MM.1S (cell line): ENCODE data around the gene POLH.

Source experiments
- DNase-seq: peaks from one replicate; pipeline ENCODE4 v3.0.0-alpha.2; 2015
- H2AFZ ChIP-seq: fragments of 300-600 bp; sonication (generic); 2 replicates; pipeline ENCODE4 v1.6.0; 2016; ENCODE audit warnings: antibody characterized with exemption, low read length
- H3F3A ChIP-seq: fragments of 300-600 bp; sonication (generic); 2 replicates; pipeline ENCODE4 v1.6.1; 2016; ENCODE audit warnings: mild to moderate bottlenecking, antibody characterized with exemption, low read length, moderate library complexity, mixed read lengths; ENCODE audit not compliant: insufficient read depth
- H3K27ac ChIP-seq: fragments of 300-600 bp; sonication (generic); 2 replicates; pipeline ENCODE4 v1.5.1; 2016; ENCODE audit warnings: mild to moderate bottlenecking, low read length
- H3K27me3 ChIP-seq: fragments of 300-600 bp; sonication (generic); replicated peaks from 2 replicates; pipeline ENCODE4 v1.6.0; 2016; ENCODE audit warnings: low read length; ENCODE audit not compliant: insufficient read depth
- H3K36me3 ChIP-seq: fragments of 300-600 bp; sonication (generic); replicated peaks from 2 replicates; pipeline ENCODE4 v1.6.1; 2016; ENCODE audit warnings: mild to moderate bottlenecking, low read length, mixed read lengths; ENCODE audit not compliant: insufficient read depth
- H3K4me1 ChIP-seq: fragments of 300-600 bp; sonication (generic); 2 replicates; pipeline ENCODE4 v1.6.1; 2016; ENCODE audit warnings: low read length, mixed read lengths
- H3K4me2 ChIP-seq: fragments of 300-600 bp; sonication (generic); 2 replicates; pipeline ENCODE4 v1.6.0; 2016; ENCODE audit warnings: low read depth, low read length
- H3K4me3 ChIP-seq: fragments of 300-600 bp; sonication (generic); 2 replicates; pipeline ENCODE4 v1.5.1; 2016; ENCODE audit warnings: low read length, mixed read lengths
- H3K79me2 ChIP-seq: fragments of 300-600 bp; sonication (generic); 2 replicates; pipeline ENCODE4 v1.6.1; 2016; ENCODE audit warnings: mixed run types, low read length, mixed read lengths
- H3K9ac ChIP-seq: fragments of 300-600 bp; sonication (generic); 2 replicates; pipeline ENCODE4 v1.6.1; 2016; ENCODE audit warnings: low read length, mixed read lengths
- H3K9me2 ChIP-seq: fragments of 300-600 bp; sonication (generic); replicated peaks from 2 replicates; pipeline ENCODE4 v1.6.1; 2016; ENCODE audit warnings: mild to moderate bottlenecking, low read length, mixed read lengths; ENCODE audit not compliant: insufficient read depth
- H3K9me3 ChIP-seq: fragments of 300-600 bp; sonication (generic); replicated peaks from 2 replicates; pipeline ENCODE4 v1.6.1; 2016; ENCODE audit warnings: mild to moderate bottlenecking, low read length, mixed read lengths; ENCODE audit not compliant: insufficient read depth
- H4K20me1 ChIP-seq: fragments of 300-600 bp; sonication (generic); 2 replicates; pipeline ENCODE4 v1.6.1; 2016; ENCODE audit warnings: mild to moderate bottlenecking, low read length, moderate library complexity, mixed read lengths; ENCODE audit not compliant: insufficient read depth
- EZH2 ChIP-seq: fragments of 300-600 bp; sonication (generic); optimal IDR thresholded peaks from 2 replicates; pipeline ENCODE3; 2017; ENCODE audit warnings: low read depth, mild to moderate bottlenecking, antibody characterized with exemption, low read length, mixed read lengths
- EZH2phosphoT487 ChIP-seq: fragments of 300-600 bp; sonication (generic); IDR thresholded peaks from 2 replicates; pipeline ENCODE4 v1.6.1; 2018; ENCODE audit warnings: antibody characterized with exemption, low read length
- TF ChIP-seq, protein P1 (sequence below): fragments of 300-600 bp; sonication (generic); IDR thresholded peaks from 2 replicates; pipeline ENCODE4 v1.5.1; 2016; ENCODE audit warnings: antibody characterized with exemption, low read length, mixed read lengths

POLH gene

GRCh38 chr6:43604174-43604573, 28.2 kb downstream of the POLH start:
- H3K4me1 ChIP-seq, result no peaks in the 10 kb centered on the region
- H3K27ac ChIP-seq, result no peak overlapping the region
- H3K79me2 ChIP-seq, result no peaks in the 10 kb centered on the region; the same call in 1 of the 2 replicates
- no peaks in the 10 kb centered on the region for H3K9me3 ChIP-seq
- H3K27me3 ChIP-seq, result no peaks in the 10 kb centered on the region
- peaks cover 3% of the 10 kb centered on the region; the same call in 1 of the 2 replicates for H3K36me3 ChIP-seq
- H3F3A ChIP-seq, result no peaks in the 10 kb centered on the region
- TF ChIP-seq EZH2 (no peak), EZH2phosphoT487 (no peak)
- TF ChIP-seq, protein P1, sequence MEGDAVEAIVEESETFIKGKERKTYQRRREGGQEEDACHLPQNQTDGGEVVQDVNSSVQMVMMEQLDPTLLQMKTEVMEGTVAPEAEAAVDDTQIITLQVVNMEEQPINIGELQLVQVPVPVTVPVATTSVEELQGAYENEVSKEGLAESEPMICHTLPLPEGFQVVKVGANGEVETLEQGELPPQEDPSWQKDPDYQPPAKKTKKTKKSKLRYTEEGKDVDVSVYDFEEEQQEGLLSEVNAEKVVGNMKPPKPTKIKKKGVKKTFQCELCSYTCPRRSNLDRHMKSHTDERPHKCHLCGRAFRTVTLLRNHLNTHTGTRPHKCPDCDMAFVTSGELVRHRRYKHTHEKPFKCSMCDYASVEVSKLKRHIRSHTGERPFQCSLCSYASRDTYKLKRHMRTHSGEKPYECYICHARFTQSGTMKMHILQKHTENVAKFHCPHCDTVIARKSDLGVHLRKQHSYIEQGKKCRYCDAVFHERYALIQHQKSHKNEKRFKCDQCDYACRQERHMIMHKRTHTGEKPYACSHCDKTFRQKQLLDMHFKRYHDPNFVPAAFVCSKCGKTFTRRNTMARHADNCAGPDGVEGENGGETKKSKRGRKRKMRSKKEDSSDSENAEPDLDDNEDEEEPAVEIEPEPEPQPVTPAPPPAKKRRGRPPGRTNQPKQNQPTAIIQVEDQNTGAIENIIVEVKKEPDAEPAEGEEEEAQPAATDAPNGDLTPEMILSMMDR, result no peak
- no peak overlapping the region for H3K9ac ChIP-seq
- H3K4me2 ChIP-seq, result no peak overlapping the region
- no peak overlapping the region for H3K4me3 ChIP-seq
- H2AFZ ChIP-seq, result no peak overlapping the region
- DNase-seq, result no peak
- no peaks in the 10 kb centered on the region for H4K20me1 ChIP-seq
- no peaks in the 10 kb centered on the region for H3K9me2 ChIP-seq

GRCh38 chr6:43606019-43606418, 30.0 kb downstream of the POLH start:
- peaks cover 8% of the 10 kb centered on the region for H3K36me3 ChIP-seq
- no peaks in the 10 kb centered on the region for H3K27me3 ChIP-seq
- H3K9ac ChIP-seq, result no peak overlapping the region
- no peaks in the 10 kb centered on the region for H3K9me3 ChIP-seq
- H2AFZ ChIP-seq, result no peak overlapping the region
- TF ChIP-seq, protein P1, result no peak
- TF ChIP-seq EZH2phosphoT487 (no peak), EZH2 (no peak)
- DNase-seq, result no peak
- H3K4me1 ChIP-seq, result no peaks in the 10 kb centered on the region
- no peaks in the 10 kb centered on the region; the same call in none of the 2 replicates for H3K79me2 ChIP-seq
- H3K4me2 ChIP-seq, result no peak overlapping the region
- no peak overlapping the region for H3K4me3 ChIP-seq
- no peaks in the 10 kb centered on the region for H4K20me1 ChIP-seq
- no peaks in the 10 kb centered on the region for H3K9me2 ChIP-seq
- H3F3A ChIP-seq, result no peaks in the 10 kb centered on the region
- H3K27ac ChIP-seq, result no peak overlapping the region

DNA sequence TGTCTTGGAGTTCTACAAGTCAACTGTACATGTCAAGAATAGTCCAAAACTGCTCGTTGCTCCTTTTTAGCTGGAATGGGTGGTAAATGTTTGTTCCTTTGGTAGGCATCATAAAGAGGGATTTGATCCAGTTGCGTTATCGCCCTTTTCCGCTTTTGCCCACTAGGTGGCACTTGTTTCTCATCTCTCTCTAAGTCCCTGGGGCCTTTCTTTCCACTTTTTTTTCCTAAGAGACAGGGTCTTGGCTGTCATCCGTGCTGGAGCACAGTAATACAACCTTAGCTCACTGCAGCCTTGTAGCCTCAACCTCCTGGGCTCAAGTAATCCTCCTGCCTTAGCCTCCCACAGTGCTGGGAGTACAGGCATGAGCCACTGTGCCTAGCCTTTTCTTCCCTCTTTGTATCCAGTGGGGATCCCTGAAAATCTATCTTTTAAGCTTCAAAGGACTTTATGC, 32.4 kb downstream of the POLH start:
- H3K4me2 ChIP-seq, result no peak overlapping the region

More for the DNA sequence above, 32.4 kb downstream of the POLH start:
- Histone ChIP-seq H3K9me2 (no peaks in the 10 kb centered on the region), H3K4me1 (no peaks in the 10 kb centered on the region), H3K79me2 (no peaks in the 10 kb centered on the region; the same call in none of the 2 replicates), H2AFZ (no peak overlapping the region), H3F3A (no peaks in the 10 kb centered on the region), H3K27me3 (no peaks in the 10 kb centered on the region), H3K9ac (no peak overlapping the region), H3K9me3 (no peaks in the 10 kb centered on the region), H3K36me3 (peaks cover 8% of the 10 kb centered on the region), H4K20me1 (no peaks in the 10 kb centered on the region), H3K4me3 (no peak overlapping the region), H3K27ac (no peak overlapping the region)
- no peak for TF ChIP-seq EZH2
- TF ChIP-seq EZH2phosphoT487, result no peak
- TF ChIP-seq, protein P1, result peak; percentile 80
- peak; percentile 48 for DNase-seq
